T-helper 9 cell (primary cell): ENCODE data around the gene ALCAM.

Source experiments
- DNase-seq: peaks from one replicate; pipeline ENCODE4 v3.0.0-alpha.2; 2020

ALCAM gene

GRCh38 chr3:105496343-105496742 is 129.6 kb downstream of the ALCAM start:
- DNase-seq: no peak

- DNase-seq: no peak
Observed at GRCh38 chr3:105497386-105497785, 130.7 kb downstream of the ALCAM start.

- no peak for DNase-seq
Observed at GRCh38 chr3:105499961-105500360, 133.3 kb downstream of the ALCAM start.

- DNase-seq: no peak
Observed at GRCh38 chr3:105502333-105502732, 135.6 kb downstream of the ALCAM start.

- DNase-seq: no peak
Observed at GRCh38 chr3:105503191-105503593, 136.5 kb downstream of the ALCAM start.

- DNase-seq: no peak
Observed at GRCh38 chr3:105504440-105504951, 137.8 kb downstream of the ALCAM start.

- DNase-seq: no peak
Observed at GRCh38 chr3:105505170-105505569, 138.5 kb downstream of the ALCAM start.

- DNase-seq: no peak
Observed at GRCh38 chr3:105511031-105511430, 144.3 kb downstream of the ALCAM start.

DNA sequence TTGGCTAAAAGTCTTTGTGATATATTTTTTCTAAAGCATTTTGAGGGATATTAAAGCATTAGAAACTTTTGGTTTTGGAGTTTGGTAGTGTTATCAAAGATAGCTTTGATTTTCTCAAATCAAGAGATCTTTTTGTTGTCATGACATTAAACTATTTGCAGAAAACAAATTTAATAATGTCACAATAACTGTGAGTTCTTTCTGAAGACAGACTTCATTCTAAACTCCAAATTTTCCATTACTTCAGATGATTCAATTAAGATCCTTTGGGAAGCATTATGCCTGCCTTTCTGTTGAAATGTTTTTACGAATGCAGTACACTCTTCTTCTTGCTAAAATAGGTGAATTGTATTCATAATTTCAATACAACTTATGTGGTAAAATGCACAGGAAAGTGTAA is 145.4 kb downstream of the ALCAM start:
- no peak for DNase-seq

DNA sequence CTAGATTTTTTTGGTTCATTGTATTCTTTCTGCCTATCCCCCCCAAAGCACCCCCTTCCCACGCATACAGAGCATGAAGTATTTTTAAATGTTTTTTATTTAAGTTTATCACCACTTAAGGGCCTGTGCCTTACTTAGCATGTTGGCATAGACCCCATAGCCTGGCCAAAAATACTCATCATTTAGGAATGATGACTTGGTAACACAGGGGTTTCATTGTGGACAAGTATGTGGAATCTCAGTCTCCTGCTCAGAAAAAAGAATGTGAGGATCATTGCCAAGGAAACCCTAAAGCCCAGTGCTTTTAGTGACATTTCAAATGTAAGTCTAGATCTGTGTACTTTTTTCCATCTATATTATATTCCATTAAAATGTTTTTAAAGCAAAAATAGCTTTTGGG is 146.3 kb downstream of the ALCAM start:
- no peak for DNase-seq

DNA sequence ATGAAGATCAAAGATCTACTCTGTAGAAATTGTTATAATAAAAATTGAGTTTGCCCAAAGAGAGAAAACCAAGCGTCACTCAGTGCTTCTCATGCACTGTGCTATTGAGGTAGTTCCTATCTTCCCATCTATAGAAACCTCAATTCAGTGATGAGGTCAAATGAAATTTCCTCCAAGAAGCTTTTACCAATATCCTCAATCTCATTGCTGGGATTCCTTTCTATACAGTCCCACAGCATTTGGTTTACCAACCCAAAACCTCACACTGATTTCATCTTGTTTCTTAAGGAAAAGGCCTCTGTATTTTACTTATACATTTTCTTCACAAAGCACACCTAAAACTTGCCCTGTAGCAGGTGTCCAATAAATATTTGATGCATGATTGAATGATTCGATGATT is 147.2 kb downstream of the ALCAM start:
- no peak for DNase-seq

DNA sequence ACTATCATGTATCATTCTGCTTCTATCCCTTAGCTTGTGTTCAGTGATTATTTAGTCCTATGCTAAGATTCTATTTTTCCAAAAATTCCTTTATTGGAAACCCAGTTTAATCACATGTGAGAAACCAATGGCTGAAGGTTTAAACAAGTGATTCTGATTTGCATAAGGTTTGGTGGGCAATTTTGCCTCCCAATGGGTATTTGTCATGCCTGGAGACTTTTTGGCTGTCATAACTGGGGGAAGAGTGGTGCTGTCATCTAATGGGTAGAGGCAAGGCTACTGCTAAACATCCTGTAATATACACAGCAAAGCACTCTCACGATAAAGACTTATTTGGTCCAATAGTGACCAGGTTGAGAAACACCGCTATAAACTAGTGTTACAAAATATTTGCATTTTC is 148.7 kb downstream of the ALCAM start:
- DNase-seq: no peak

DNA sequence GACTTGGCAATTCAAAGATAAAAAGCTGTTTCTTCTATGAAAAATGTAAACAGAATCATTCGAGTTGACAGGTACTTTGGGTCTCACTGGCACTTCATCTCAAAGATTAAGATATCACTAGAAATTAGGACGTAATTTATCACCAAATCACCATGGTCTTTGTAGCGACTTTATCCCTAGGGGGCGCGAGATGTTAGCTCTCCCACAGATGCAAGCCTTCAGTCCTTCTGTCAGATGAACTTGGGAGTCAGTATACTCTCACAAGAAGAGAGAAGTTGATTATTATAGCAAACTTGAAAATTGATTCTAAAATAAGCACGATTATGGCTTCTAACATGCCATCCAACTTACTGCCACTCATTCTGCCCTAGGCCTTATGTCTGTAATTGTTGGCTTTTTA is 150.3 kb downstream of the ALCAM start:
- DNase-seq: no peak

DNA sequence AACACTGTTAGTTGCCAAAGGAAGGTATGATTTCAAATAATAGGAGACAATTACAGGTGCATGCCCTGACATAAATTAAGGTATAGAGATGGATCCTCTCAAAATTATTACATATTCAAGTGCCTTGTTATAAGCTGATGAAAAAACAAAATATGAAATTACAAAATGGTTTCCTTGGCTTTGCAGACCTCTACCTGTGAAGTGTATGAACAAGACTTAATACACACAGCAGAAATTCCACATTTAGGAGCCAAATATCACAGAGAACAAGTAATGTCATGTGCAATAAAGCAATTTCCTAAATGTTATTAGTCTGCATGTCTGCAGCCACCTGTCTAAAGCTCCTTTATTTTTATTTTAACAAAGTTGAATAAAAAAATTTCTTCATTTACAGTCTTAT is 151.5 kb downstream of the ALCAM start:
- DNase-seq: no peak

GRCh38 chr3:105518806-105519418 is 152.2 kb downstream of the ALCAM start:
- DNase-seq: no peak

DNA sequence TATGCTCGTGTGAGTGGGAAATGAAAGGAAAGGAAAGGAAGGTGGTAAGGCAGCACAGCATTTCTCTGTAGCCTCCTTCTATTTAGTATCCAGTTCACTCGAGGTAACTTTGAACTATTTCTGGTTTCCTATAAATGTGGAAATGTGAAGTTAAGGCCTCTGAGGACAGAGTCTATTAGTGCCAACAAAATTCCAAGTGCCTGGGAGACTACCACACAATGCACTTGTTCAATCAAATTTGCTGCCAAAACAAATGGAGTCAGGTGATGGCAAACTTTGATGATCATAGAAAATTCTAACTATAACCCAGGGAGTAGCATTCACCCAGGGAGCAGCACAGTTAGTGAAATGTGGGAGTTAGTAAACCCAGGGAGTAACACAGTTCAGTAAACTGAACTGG is 155.1 kb downstream of the ALCAM start:
- no peak for DNase-seq

DNA sequence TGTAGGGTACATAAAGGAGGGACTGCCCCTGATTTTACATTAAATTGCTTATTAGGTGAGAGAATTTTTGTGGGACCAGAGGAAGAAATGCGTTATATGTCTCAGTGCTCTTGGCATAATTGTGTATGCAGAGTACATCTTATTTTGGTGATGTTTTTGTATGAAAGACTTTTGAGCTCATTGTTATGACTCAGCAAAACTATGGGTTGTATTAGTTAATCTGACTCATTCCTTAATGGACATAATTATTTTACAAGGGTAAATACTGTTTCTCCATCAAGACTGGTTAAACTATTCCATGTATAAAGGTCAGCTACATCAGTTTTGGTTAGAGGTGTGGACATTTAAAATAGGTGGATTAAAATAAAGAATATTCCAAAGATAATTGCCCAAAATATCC is 156.8 kb downstream of the ALCAM start:
- DNase-seq: no peak

- DNase-seq: no peak
Observed at GRCh38 chr3:105525531-105525930, 158.8 kb downstream of the ALCAM start.

- DNase-seq: no peak
Observed at GRCh38 chr3:105526360-105527111, 159.8 kb downstream of the ALCAM start.

- DNase-seq: no peak
Observed at GRCh38 chr3:105527535-105527934, 160.8 kb downstream of the ALCAM start.

DNA sequence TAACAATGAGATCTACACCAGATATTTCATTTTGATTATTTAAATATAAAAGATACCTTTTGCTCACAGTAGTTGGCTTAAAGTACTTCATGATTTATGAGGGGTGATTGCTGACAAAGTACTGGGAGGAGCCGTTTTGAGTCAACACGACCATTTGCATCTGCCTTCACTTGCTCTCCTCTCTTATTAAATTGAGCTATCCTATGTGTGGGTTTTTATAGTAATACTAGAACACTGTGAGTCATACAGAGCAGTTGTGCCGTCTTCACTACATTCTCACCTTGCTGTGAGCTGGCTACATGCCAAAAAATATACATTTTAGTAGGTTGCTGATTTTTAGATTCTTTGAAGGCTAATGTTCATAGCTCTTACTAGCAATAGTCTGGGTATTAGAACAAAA is 161.2 kb downstream of the ALCAM start:
- no peak for DNase-seq

DNA sequence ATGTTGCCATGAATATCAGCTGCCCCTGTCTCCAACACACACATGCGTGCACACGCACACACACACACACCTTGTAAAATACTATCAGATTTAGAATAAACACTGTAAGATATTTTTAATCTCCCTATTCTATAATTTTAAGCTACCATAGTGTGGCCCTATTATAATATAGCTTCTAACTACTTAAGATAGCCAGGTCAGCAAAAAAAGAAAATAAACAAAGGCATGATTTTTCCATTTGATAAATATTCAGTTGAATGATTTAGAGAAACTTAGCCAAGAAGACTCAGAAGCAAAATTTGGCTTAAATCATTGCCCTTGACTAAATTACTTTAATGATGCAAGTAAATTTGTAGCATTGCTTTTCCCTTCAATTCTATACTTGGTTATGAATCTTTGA is 162.2 kb downstream of the ALCAM start:
- no peak for DNase-seq

- no peak for DNase-seq
Observed at GRCh38 chr3:105529456-105529855, 162.7 kb downstream of the ALCAM start.

- no peak for DNase-seq
Observed at GRCh38 chr3:105532251-105532650, 165.5 kb downstream of the ALCAM start.

GRCh38 chr3:105533960-105534359 is 167.3 kb downstream of the ALCAM start:
- no peak for DNase-seq
